HCT116 (cell line): Measurements from ENCODE around the gene ACOXL. TPM values are rescaled to one million over a fixed set of nuclear protein-coding genes. Genes with fewer than 3 reads are reported as not detected.

Experiments used
- ATAC-seq: fragments of 200-7000 bp; cut with Tn5 transposase; 2 replicates; pipeline ENCODE4 v1.9.1; 2020; ENCODE audit warnings: mild to moderate bottlenecking, moderate library complexity
- BruUV-seq: library from RNA; stranded (reverse); fragments of 400-500 nt; replicated peaks from 2 replicates; lab custom pipeline; 2021; lab: Mats Ljungman, UMichigan
- CTCF ChIA-PET: fragments of 300-600 bp; sonication (Branson Sonifier 250); formaldehyde crosslinking; loops from one replicate; lab custom pipeline; 2021; ENCODE audit warnings: antibody characterized with exemption; lab: Charles Lee
- POLR2A ChIA-PET: fragments of 300-600, 350-600 bp; sonication (Branson Sonifier 250); formaldehyde crosslinking; loops from one replicate; lab custom pipeline; 2021; ENCODE audit warnings: antibody characterized with exemption; lab: Charles Lee
- RAD21 ChIA-PET, 2 experiments: fragments of 300-600 bp; sonication (Branson Sonifier 250); formaldehyde crosslinking; loops; one replicate each; lab custom pipeline; 2023; ENCODE audit warnings: low total read pairs in 2 of 2; ENCODE audit not compliant: uncharacterized antibody in 2 of 2, unreplicated experiment in 2 of 2, low non-redundant PET in 1 of 2; lab: Charles Lee
- DNase-seq: peaks from one replicate; pipeline ENCODE4 v3.0.0-alpha.2; 2010; ENCODE audit warnings: low read depth, low spot score
- H2AFZ ChIP-seq: fragments of 200-600 bp; shearing (Covaris generic), sonication (generic); 2 replicates; pipeline ENCODE4 v1.6.1; 2017; ENCODE audit warnings: low read depth, mixed run types, mixed read lengths, antibody characterized with exemption, low read length; ENCODE audit not compliant: poor library complexity, severe bottlenecking
- H3K27ac ChIP-seq: 2 replicates; pipeline ENCODE4 v1.5.1; 2012; ENCODE audit warnings: low read depth, low read length
- H3K27me3 ChIP-seq: fragments of 200-600 bp; sonication (generic); 2 replicates; pipeline ENCODE4 v1.6.1; 2016; ENCODE audit warnings: mixed run types, low read length, mixed read lengths; ENCODE audit not compliant: insufficient read depth
- H3K36me3 ChIP-seq, 2 experiments: fragments of 200-500 bp in 1 of 2; fragments of 200-600 bp in 1 of 2; sonication (Bioruptor generic) in 1 of 2; sonication (generic) in 1 of 2; 2 replicates each; pipeline versions ENCODE4 v1.5.1 to v1.6.1; 2014 to 2016; ENCODE audit warnings: low read length in 2 of 2, inconsistent platforms in 1 of 2, mixed read lengths in 1 of 2, mixed run types in 1 of 2; ENCODE audit not compliant: insufficient read depth in 2 of 2, control insufficient read depth in 1 of 2
- H3K4me1 ChIP-seq, 2 experiments: fragments of 200-600 bp in 1 of 2; sonication (generic) in 1 of 2; 2 replicates each; pipeline versions ENCODE4 v1.5.1 to v1.6.1; 2012 to 2017; ENCODE audit warnings: low read length in 2 of 2, inconsistent platforms in 1 of 2, mild to moderate bottlenecking in 1 of 2, mixed read lengths in 1 of 2, mixed run types in 1 of 2, moderate library complexity in 1 of 2; ENCODE audit not compliant: insufficient read depth in 2 of 2, control insufficient read depth in 1 of 2
- H3K4me2 ChIP-seq: fragments of 200-600 bp; sonication (generic); 2 replicates; pipeline ENCODE4 v1.6.1; 2017; ENCODE audit warnings: mixed run types, low read length, mixed read lengths
- H3K4me3 ChIP-seq, 2 experiments: fragments of 200-600 bp in 1 of 2; sonication (generic) in 1 of 2; replicated peaks in 1 of 2; 2 replicates each; pipeline ENCODE4 v1.5.1; 2011 to 2016; ENCODE audit warnings: low read length in 2 of 2, control low read depth in 1 of 2, low read depth in 1 of 2, mild to moderate bottlenecking in 1 of 2, mixed read lengths in 1 of 2, mixed run types in 1 of 2
- H3K79me2 ChIP-seq: fragments of 200-600 bp; sonication (generic); 2 replicates; pipeline ENCODE4 v1.6.1; 2017; ENCODE audit warnings: mild to moderate bottlenecking, mixed run types, low read length, moderate library complexity, mixed read lengths; ENCODE audit not compliant: insufficient read depth
- H3K9ac ChIP-seq: fragments of 200-600 bp; sonication (generic); 2 replicates; pipeline ENCODE4 v1.6.1; 2016; ENCODE audit warnings: low read length, mixed read lengths
- H3K9me2 ChIP-seq: fragments of 200-600 bp; sonication (generic), shearing (Covaris generic); 2 replicates; pipeline ENCODE4 v1.6.1; 2017; ENCODE audit warnings: mixed run types, mild to moderate bottlenecking, moderate library complexity; ENCODE audit not compliant: insufficient read depth
- H3K9me3 ChIP-seq, 2 experiments: fragments of 200-500 bp in 1 of 2; fragments of 200-600 bp in 1 of 2; sonication (Bioruptor generic) in 1 of 2; sonication (generic) in 1 of 2; 2 replicates each; pipeline ENCODE4 v1.6.1; 2014 to 2017; ENCODE audit warnings: low read length in 2 of 2, mixed read lengths in 2 of 2, inconsistent platforms in 1 of 2, low read depth in 1 of 2, mild to moderate bottlenecking in 1 of 2, mixed run types in 1 of 2, moderate library complexity in 1 of 2; ENCODE audit not compliant: control insufficient read depth in 1 of 2, insufficient read depth in 1 of 2
- H4K20me1 ChIP-seq: fragments of 200-600 bp; sonication (generic), shearing (Covaris generic); 2 replicates; pipeline ENCODE4 v1.6.1; 2017; ENCODE audit warnings: mixed run types, mild to moderate bottlenecking, moderate library complexity; ENCODE audit not compliant: insufficient read depth
- CEBPB ChIP-seq: IDR thresholded peaks from 2 replicates; pipeline ENCODE4 v1.6.1; 2012; ENCODE audit warnings: low read depth
- ELF1 ChIP-seq: IDR thresholded peaks from 2 replicates; pipeline ENCODE4 v1.6.1; 2012; ENCODE audit warnings: low read depth, borderline replicate concordance
- POLR2AphosphoS5 ChIP-seq: IDR thresholded peaks from 2 replicates; pipeline ENCODE4 v1.6.1; 2011; ENCODE audit warnings: mild to moderate bottlenecking, low read depth, low read length, moderate library complexity
- RAD21 ChIP-seq: IDR thresholded peaks from 2 replicates; pipeline ENCODE4 v1.6.1; 2012; ENCODE audit warnings: low read depth, mild to moderate bottlenecking
- REST ChIP-seq: IDR thresholded peaks from 2 replicates; pipeline ENCODE4 v1.6.1; 2012; ENCODE audit warnings: low read depth
- SIN3A ChIP-seq: IDR thresholded peaks from 2 replicates; pipeline ENCODE4 v1.6.1; 2012; ENCODE audit warnings: low read depth
- SRF ChIP-seq: IDR thresholded peaks from 2 replicates; pipeline ENCODE4 v1.6.1; 2012; ENCODE audit warnings: low read depth
- TCF7L2 ChIP-seq: IDR thresholded peaks from 2 replicates; pipeline ENCODE4 v1.7.0; 2011; ENCODE audit warnings: borderline replicate concordance, inconsistent platforms; ENCODE audit not compliant: insufficient read depth, insufficient read length; ENCODE audit errors: extremely low read depth
- YY1 ChIP-seq: IDR thresholded peaks from 2 replicates; pipeline ENCODE4 v1.6.1; 2011; ENCODE audit warnings: low read length, low read depth, moderate library complexity, mild to moderate bottlenecking; ENCODE audit not compliant: insufficient replicate concordance; ENCODE audit errors: extremely low read depth
- ZFX ChIP-seq: fragments of 450-650 bp; IDR thresholded peaks from 2 replicates; pipeline ENCODE4 v1.6.1; 2017
- ZNF274 ChIP-seq: fragments of 200-500 bp; sonication (Bioruptor generic); IDR thresholded peaks from 2 replicates; pipeline ENCODE4 v1.6.1; 2014; ENCODE audit warnings: mild to moderate bottlenecking, low read depth, low read length, inconsistent platforms
- intact Hi-C: fragments of 100-400 bp; cut with micrococcal nuclease; formaldehyde crosslinking; loops from 2 replicates; pipeline ENCODE4 v1.10.0; 2022
- total RNA-seq: library from RNA; stranded (reverse); gene quantifications from one replicate; pipeline ENCODE4 v1.2.1, GENCODE V29; 2021; ENCODE audit not compliant: unreplicated experiment
- TF ChIP-seq, protein P1 (sequence below): IDR thresholded peaks from 2 replicates; pipeline ENCODE4 v1.6.1; 2011; ENCODE audit warnings: mild to moderate bottlenecking, low read length, moderate library complexity; ENCODE audit not compliant: insufficient replicate concordance; ENCODE audit errors: extremely low read depth

ACOXL gene
- total RNA-seq, 1 experiment from 2014 or later: 5.5 TPM

DNA sequence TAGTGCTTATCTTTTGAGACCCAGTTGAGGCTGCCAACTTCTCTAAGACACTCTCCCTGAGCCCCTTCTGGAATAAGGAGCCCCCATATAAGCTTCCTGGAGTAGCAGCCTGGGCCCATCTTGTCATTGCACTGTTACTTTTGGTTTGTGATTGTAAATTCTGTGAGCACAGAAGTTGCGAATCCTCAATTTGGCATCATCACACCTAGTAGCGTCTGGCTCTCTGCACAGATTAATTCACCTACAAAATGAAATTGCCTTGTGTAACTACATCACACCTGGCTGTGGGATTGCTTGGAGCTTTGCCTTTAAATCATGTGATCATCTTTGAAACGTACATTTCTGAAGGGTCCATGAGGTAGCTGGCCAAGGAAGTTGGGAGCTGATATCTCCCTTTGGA is 195.2 kb downstream of the ACOXL start:
- Histone ChIP-seq H3K36me3 (no peaks in the 10 kb centered on the region), H4K20me1 (no peaks in the 10 kb centered on the region), H3K27me3 (no peaks in the 10 kb centered on the region), H3K79me2 (no peaks in the 10 kb centered on the region), H3K4me3 (no peak overlapping the region), H3K27ac (no peak overlapping the region), H2AFZ (no peak overlapping the region), H3K4me1 (no peaks in the 10 kb centered on the region), H3K4me2 (no peak overlapping the region), H3K9me3 (peaks cover 0 to 7% of the 10 kb centered on the region in 2 experiments; a peak in 2 of 4 replicates), H3K9ac (no peak overlapping the region), H3K9me2 (no peaks in the 10 kb centered on the region)
- intact Hi-C loops: no loop called here
- no peak for TF ChIP-seq YY1
- no TSS peak for BruUV-seq
- no peak for DNase-seq
- ChIA-PET CTCF (no interaction called here), RAD21 (no interaction called here), POLR2A (no interaction called here)
- no peak for ATAC-seq

DNA sequence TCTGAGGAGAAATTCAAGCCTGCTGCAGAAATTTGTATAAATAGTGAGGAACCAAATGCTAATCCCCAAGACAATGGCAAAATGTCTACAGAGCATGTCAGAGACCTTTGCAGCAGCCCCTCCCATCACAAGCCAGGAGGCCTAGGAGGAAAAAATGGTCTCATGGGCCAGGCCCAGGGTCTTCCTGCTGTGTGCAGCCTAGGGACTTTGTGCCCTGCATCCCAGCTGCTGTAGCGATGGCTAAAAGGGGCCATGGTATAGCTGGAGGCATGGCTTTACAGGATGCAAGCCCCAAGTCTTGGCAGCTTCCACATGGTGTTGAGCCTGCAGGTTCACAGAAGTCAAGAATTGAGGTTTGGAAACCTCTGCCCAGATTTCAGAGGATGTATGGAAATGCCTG is 197.2 kb downstream of the ACOXL start:
- CTCF ChIA-PET: no interaction called here
- H3K27ac ChIP-seq: no peak overlapping the region
- H3K4me3 ChIP-seq: no peak overlapping the region
- H4K20me1 ChIP-seq: no peaks in the 10 kb centered on the region
- TF ChIP-seq CEBPB (no peak), SIN3A (no peak), TCF7L2 (no peak), ZNF274 (no peak), SRF (no peak), POLR2AphosphoS5 (no peak), REST (no peak), RAD21 (no peak), YY1 (no peak), ZFX (no peak), ELF1 (no peak)
- TF ChIP-seq, protein P1, sequence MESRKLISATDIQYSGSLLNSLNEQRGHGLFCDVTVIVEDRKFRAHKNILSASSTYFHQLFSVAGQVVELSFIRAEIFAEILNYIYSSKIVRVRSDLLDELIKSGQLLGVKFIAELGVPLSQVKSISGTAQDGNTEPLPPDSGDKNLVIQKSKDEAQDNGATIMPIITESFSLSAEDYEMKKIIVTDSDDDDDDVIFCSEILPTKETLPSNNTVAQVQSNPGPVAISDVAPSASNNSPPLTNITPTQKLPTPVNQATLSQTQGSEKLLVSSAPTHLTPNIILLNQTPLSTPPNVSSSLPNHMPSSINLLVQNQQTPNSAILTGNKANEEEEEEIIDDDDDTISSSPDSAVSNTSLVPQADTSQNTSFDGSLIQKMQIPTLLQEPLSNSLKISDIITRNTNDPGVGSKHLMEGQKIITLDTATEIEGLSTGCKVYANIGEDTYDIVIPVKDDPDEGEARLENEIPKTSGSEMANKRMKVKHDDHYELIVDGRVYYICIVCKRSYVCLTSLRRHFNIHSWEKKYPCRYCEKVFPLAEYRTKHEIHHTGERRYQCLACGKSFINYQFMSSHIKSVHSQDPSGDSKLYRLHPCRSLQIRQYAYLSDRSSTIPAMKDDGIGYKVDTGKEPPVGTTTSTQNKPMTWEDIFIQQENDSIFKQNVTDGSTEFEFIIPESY: no peak
- H3K9me2 ChIP-seq: no peaks in the 10 kb centered on the region
- POLR2A ChIA-PET: no interaction called here
- intact Hi-C loops: no loop called here
- no peak overlapping the region for H3K9ac ChIP-seq
- no peak for DNase-seq
- no TSS peak for BruUV-seq
- no peak for ATAC-seq
- no peaks in the 10 kb centered on the region for H3K36me3 ChIP-seq
- no peaks in the 10 kb centered on the region for H3K79me2 ChIP-seq
- H3K4me2 ChIP-seq: no peak overlapping the region
- peaks cover 0 to 7% of the 10 kb centered on the region in 2 experiments; a peak in 2 of 4 replicates for H3K9me3 ChIP-seq
- RAD21 ChIA-PET: no interaction called here
- no peak overlapping the region for H2AFZ ChIP-seq
- H3K27me3 ChIP-seq: no peaks in the 10 kb centered on the region
- no peaks in the 10 kb centered on the region for H3K4me1 ChIP-seq
